HepG2 (cell line): ENCODE results near the gene OSBPL3.

ENCODE experiments used
- BRCA1 ChIP-seq: sonication (generic); formaldehyde crosslinking; IDR thresholded peaks from 2 replicates; pipeline ENCODE4 v1.4.0; 2020; ENCODE audit warnings: missing genetic modification reagents
- ERF ChIP-seq: IDR thresholded peaks from 2 replicates; pipeline ENCODE4 v1.6.1; 2018; ENCODE audit warnings: missing biosample characterization, missing genetic modification reagents
- KLF13 ChIP-seq: sonication (generic); formaldehyde crosslinking; IDR thresholded peaks from 2 replicates; pipeline ENCODE4 v1.4.0; 2020; ENCODE audit warnings: mild to moderate bottlenecking, missing genetic modification reagents
- KLF6 ChIP-seq: IDR thresholded peaks from 2 replicates; pipeline ENCODE4 v1.8.0; 2016; ENCODE audit warnings: missing biosample characterization, missing genetic modification reagents
- RAD21 ChIP-seq: fragments of 450-650 bp; formaldehyde crosslinking; IDR thresholded peaks from 2 replicates; pipeline ENCODE4 v1.5.0; 2020; ENCODE audit warnings: mild to moderate bottlenecking
- SMAD1 ChIP-seq: sonication (generic); formaldehyde crosslinking; IDR thresholded peaks from 2 replicates; pipeline ENCODE4 v1.4.0; 2020; ENCODE audit warnings: missing genetic modification reagents, low read depth, mild to moderate bottlenecking, borderline replicate concordance
- ZNF138 ChIP-seq: sonication (generic); formaldehyde crosslinking; IDR thresholded peaks from 2 replicates; pipeline ENCODE4 v1.5.0; 2020; ENCODE audit warnings: mild to moderate bottlenecking, low read depth, missing genetic modification reagents
- ZNF382 ChIP-seq: sonication (generic); formaldehyde crosslinking; IDR thresholded peaks from 2 replicates; pipeline ENCODE4 v1.5.0; 2020; ENCODE audit warnings: missing genetic modification reagents, mild to moderate bottlenecking, borderline replicate concordance
- ZNF589 ChIP-seq: sonication (generic); formaldehyde crosslinking; conservative IDR thresholded peaks from 2 replicates; pipeline ENCODE4 v1.8.0; 2022; ENCODE audit warnings: mild to moderate bottlenecking, moderate library complexity, missing genetic modification reagents
- TF ChIP-seq, protein P1 (sequence below): IDR thresholded peaks from 2 replicates; pipeline ENCODE4 v1.6.1; 2012; ENCODE audit warnings: inconsistent platforms
- TF ChIP-seq, protein P2 (sequence below): sonication (generic); formaldehyde crosslinking; IDR thresholded peaks from 2 replicates; pipeline ENCODE4 v1.8.1; 2023; ENCODE audit warnings: missing genetic modification reagents, inconsistent platforms, borderline replicate concordance
- TF ChIP-seq, protein P3 (sequence below): sonication (generic); formaldehyde crosslinking; IDR thresholded peaks from 2 replicates; pipeline ENCODE4 v1.4.0; 2020; ENCODE audit warnings: missing genetic modification reagents

DNA sequence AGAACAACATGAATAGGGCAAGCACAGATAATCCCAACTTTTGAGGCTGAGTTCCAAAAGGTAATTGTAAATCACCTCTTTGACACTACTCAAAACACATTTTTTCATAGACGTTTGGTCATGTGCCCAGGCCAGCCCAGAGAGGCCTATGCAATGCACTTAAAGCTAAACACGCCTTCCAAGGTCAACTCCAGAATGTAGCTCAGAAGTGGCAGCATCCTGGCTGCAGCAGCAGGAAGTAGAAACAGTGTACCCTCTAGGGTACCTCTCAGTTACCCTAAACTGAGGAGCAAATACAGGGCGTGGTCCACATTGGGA is 58.7 kb downstream of the OSBPL3 start:
- TF ChIP-seq KLF13, result no peak
- TF ChIP-seq RAD21 (CRISPR knock-in tag), result no peak
- TF ChIP-seq BRCA1 (CRISPR knock-in tag), result no peak
- no peak for TF ChIP-seq ZNF589 (CRISPR knock-in tag)
- no peak for TF ChIP-seq ZNF138 (CRISPR knock-in tag)
- TF ChIP-seq SMAD1 (CRISPR knock-in tag), result no peak
- TF ChIP-seq KLF6 (CRISPR knock-in tag), result no peak
- TF ChIP-seq, protein P1, sequence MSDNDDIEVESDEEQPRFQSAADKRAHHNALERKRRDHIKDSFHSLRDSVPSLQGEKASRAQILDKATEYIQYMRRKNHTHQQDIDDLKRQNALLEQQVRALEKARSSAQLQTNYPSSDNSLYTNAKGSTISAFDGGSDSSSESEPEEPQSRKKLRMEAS, result no peak
- no peak for TF ChIP-seq ZNF382 (CRISPR knock-in tag)
- TF ChIP-seq, protein P2, sequence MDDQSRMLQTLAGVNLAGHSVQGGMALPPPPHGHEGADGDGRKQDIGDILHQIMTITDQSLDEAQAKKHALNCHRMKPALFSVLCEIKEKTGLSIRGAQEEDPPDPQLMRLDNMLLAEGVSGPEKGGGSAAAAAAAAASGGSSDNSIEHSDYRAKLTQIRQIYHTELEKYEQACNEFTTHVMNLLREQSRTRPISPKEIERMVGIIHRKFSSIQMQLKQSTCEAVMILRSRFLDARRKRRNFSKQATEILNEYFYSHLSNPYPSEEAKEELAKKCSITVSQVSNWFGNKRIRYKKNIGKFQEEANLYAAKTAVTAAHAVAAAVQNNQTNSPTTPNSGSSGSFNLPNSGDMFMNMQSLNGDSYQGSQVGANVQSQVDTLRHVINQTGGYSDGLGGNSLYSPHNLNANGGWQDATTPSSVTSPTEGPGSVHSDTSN (CRISPR knock-in tag), result no peak
- no peak for TF ChIP-seq ERF
- TF ChIP-seq, protein P3, sequence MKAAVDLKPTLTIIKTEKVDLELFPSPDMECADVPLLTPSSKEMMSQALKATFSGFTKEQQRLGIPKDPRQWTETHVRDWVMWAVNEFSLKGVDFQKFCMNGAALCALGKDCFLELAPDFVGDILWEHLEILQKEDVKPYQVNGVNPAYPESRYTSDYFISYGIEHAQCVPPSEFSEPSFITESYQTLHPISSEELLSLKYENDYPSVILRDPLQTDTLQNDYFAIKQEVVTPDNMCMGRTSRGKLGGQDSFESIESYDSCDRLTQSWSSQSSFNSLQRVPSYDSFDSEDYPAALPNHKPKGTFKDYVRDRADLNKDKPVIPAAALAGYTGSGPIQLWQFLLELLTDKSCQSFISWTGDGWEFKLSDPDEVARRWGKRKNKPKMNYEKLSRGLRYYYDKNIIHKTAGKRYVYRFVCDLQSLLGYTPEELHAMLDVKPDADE (CRISPR knock-in tag), result no peak
